ENCODE results near the gene GLIPR1L1.
A peak's percentile ranks its signal among the peaks of the same experiment; 100 is the strongest.

The GLIPR1L1 gene

GRCh38 chr12:75334384-75335030 lies at the start of gene GLIPR1L1:
Gene GLIPR1L1, plus strand, starts transcription at chr12:75334670. Its CDS starts 59 bp downstream, at chr12:75334729.
- peak within 1 kb of the TSS; percentile 35 to 61 for H3K4me3 ChIP-seq (replicated peaks in 1 of 2; ENCODE audit: low read depth in 2 of 2, low read length in 2 of 2)
- peak; percentile 83 for TF ChIP-seq CTCF (IDR thresholded peaks at IDR 0.05; ENCODE audit: low read depth, low read length)
- DNase-seq (ENCODE audit: low read depth in 2 of 2): peak; percentile 89 to 94

- TF ChIP-seq CTCF (IDR thresholded peaks at IDR 0.05; ENCODE audit: low read depth, low read length): no peak
- no peak overlapping the region for H3K4me3 ChIP-seq (replicated peaks in 1 of 2; ENCODE audit: low read depth in 2 of 2, low read length in 2 of 2)
- DNase-seq (ENCODE audit: low read depth in 2 of 2): no peak
These were observed 45.6 kb upstream of the GLIPR1L1 start for GRCh38 chr12:75288860-75289259.

- peak; percentile 27 to 57 for DNase-seq (ENCODE audit: low read depth in 2 of 2)
- TF ChIP-seq CTCF (IDR thresholded peaks at IDR 0.05; ENCODE audit: low read depth, low read length): peak; percentile 17
- H3K4me3 ChIP-seq (replicated peaks in 1 of 2; ENCODE audit: low read depth in 2 of 2, low read length in 2 of 2): no peak overlapping the region
These were observed 44.7 kb upstream of the GLIPR1L1 start for GRCh38 chr12:75289753-75290152.

GRCh38 chr12:75291014-75291413 lies 43.5 kb upstream of the GLIPR1L1 start:
- no peak overlapping the region for H3K4me3 ChIP-seq (replicated peaks in 1 of 2; ENCODE audit: low read depth in 2 of 2, low read length in 2 of 2)
- no peak for TF ChIP-seq CTCF (IDR thresholded peaks at IDR 0.05; ENCODE audit: low read depth, low read length)
- no peak for DNase-seq (ENCODE audit: low read depth in 2 of 2)

- TF ChIP-seq CTCF (IDR thresholded peaks at IDR 0.05; ENCODE audit: low read depth, low read length): no peak
- no peak for DNase-seq (ENCODE audit: low read depth in 2 of 2)
These were observed 40.1 kb upstream of the GLIPR1L1 start for GRCh38 chr12:75294336-75294735.

GRCh38 chr12:75294797-75295196 lies 39.7 kb upstream of the GLIPR1L1 start:
- DNase-seq (ENCODE audit: low read depth in 2 of 2): no peak
- no peak for TF ChIP-seq CTCF (IDR thresholded peaks at IDR 0.05; ENCODE audit: low read depth, low read length)
- no peak overlapping the region for H3K4me3 ChIP-seq (replicated peaks in 1 of 2; ENCODE audit: low read depth in 2 of 2, low read length in 2 of 2)

More at GRCh38 chr12:75294336-75294735, 40.1 kb upstream of the GLIPR1L1 start:
- no peak overlapping the region for H3K4me3 ChIP-seq (replicated peaks in 1 of 2; ENCODE audit: low read depth in 2 of 2, low read length in 2 of 2)

- no peak for TF ChIP-seq CTCF (IDR thresholded peaks at IDR 0.05; ENCODE audit: low read depth, low read length)
- no peak overlapping the region for H3K4me3 ChIP-seq (replicated peaks in 1 of 2; ENCODE audit: low read depth in 2 of 2, low read length in 2 of 2)
- DNase-seq (ENCODE audit: low read depth in 2 of 2): no peak
These were observed 32.2 kb upstream of the GLIPR1L1 start for GRCh38 chr12:75302225-75302624.

Measured in cardiac fibroblast (primary cell).